Measurements from ENCODE around the gene CDH4.

Gene CDH4

DNA sequence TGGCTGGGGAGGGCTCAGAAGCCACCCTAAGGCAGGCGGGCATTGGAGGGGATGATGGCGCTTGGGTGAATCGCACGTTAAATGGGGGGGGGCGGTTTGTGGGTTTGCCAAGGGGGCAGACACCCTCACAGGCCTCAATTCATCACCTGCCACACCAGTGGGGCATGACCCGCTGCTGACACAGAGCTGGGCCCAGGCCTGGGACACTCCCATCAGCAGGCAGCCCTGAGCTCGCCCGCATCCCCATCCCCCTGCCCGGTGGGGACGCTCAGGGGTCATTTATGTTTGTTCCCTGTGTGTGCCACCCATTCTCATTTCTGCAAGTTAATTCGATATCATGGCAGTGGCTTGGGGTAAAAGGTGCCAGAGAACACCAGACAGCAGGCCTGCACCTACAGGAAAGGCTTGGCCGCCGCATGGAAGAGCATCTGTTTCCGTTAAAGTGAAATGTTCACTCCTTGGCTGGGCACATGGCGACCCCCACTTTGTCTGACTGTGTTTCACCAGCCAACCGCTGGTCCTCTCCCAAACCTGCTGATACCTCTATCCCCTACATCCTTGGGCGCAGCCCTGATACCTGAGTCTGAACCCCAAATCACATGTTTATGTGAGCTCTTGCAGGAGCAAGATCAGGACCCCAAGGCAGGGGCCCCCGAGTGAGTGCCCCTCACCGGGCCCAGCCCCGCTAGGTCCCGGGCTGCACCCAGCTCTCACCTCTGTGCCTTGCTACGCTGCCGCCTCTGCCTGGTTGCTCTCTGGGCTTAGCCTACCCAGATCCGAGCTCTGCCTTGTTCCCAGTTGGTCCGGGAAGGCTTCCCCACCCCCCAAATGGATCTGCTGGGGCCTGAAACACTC is 564.8 kb downstream of the CDH4 start:
- DNase-seq, result no peak

DNA sequence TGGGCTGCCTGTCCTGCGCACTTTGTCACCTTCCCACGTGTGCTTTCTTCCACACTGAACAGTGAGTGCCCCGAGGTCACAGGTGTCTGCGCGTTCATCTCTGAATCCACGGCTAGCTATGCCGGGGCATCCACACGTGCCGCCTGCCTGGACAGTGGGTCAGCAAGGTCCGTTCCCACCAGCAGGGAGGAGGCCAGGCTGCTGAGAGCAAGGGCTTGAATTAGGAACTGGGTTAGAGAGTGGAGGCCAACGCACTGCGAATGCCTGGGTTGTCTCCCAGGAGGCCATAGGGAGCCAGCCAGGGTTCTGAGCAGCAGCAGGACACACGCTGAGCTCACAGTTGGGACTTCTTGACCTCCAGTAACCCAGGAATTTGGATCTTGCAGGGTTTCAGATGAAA is 565.5 kb downstream of the CDH4 start:
- no peak for DNase-seq

DNA sequence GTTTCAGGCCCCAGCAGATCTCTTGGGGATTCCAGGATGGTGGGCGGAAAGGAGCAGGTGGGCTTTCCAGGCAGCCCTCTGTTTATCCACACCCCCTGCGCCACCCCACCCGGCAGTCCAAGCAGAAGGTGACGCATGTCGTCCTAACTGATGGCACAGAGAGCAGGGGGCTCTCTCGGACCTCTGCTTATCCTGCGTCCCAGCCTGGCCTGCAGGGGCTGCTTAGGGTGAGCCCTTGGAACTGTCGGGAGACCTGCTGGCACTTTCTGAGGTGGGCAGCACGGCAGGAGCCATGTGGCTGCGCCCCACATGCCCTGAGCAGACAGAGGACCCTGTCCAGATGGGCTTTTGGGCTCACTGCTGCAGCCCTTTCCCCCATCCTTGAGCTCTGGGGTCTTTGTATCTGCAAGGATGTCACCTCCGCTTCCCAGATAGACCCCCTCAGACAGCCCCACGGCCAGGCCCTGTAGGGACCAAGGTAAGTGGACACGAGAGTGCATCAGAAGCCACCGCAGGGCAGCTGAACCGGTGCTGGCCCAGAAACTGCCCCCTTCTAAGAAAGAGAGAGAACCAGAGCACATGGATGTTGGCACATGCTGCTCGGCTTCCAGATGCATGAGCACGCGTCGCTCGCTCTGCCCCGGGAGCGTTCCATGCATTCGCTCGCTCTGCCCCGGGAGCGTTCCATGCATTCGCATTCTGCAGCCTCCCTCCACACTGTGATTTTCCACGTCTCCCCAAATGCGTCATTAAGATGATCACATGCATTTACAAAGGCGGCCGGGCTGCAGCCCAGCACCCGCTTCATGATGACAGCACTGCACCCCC is 566.9 kb downstream of the CDH4 start:
- DNase-seq, result no peak

DNA sequence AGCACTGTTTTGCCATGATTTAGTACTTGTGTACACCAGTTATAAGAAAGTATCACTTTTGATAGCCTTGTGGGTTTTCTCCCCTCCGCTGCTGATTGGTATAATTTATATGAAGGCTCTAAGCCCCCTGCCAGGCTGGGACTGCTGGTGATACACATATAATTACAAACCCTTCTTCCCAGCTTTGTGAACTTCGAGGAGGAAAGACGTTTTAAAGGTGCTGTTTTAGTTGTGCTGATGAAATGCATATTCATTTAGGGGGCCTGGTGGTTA is 567.4 kb downstream of the CDH4 start:
- DNase-seq, result no peak

DNA sequence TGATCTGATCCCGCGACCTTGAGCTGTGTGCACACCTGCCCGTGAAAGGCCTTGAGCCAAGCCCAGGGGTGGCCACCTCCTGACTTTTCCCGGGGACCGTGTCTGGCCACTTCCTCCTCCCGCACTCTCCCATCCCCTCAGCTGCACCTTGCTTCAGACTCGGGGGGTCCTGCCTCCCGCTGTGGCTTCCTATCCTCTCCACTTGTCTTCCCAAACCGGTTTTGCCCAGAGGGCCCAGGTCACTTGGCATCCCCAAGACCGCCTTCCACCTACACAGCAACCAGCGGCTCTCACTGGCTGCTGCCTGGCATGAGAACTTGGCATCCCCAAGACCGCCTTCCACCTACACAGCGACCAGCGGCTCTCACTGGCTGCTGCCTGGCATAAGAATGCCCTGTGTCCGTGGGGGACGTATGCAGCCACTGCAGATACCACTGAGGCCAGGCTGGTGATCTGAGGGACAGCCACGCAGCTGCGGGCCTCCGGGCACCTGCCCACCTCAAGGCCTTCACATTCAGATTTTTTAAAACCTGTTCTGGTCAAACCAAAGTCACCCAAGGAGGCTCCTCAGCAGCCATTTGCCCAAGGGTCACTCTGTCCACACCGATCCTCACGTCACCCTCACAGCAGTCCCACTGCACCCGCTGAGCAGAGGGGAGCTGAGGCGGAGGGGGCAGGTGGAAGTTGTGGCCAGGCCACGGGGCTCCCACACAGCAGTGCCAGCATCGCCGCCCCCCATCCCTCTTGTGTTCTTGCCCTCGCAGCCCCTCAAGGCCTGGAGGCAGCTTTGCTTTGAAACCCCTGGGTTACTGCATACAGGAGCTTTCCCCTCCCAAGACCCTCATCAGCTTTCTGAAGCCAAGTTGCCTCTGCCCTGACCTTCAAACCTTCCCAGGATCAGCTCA is 568.1 kb downstream of the CDH4 start:
- no peak for DNase-seq

DNA sequence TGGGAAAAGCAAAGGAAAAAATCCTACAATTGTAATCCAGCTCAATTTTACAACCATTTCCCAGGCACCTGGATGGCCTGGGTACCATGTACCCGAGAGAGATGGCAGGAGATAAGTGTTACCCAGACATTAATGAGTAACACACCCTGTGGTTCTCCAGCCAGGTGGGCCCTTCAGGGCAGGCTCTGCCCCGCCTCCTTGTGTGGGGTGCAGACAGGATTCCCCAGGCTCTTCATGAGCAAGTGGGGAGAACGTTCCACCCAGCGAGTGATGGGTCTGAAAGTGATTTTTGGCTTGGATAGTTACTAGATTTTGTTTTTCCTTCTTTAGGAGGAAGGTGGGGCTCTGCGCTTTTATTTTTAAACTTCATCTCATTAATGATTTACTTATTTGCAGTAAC is 569.7 kb downstream of the CDH4 start:
- no peak for DNase-seq

DNA sequence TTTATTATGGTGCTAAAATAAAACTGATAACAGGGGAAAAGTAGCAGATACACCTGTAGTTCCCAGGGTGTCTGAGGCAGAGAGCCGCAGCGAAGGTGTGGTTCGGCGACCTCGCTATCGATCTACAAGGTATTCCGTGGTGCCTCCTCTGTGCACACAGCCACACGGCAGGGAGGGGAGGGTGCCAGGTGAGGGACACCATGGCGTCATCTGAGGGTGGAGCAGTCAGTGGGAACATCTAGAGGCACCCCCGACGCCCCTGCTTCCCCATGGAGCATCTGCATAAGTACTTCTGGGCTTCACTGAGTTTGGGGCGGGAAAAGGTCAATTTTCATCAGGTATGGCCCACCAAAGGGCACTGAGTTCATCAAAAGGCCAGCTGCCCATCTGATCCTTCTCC is 570.3 kb downstream of the CDH4 start:
- no peak for DNase-seq

DNA sequence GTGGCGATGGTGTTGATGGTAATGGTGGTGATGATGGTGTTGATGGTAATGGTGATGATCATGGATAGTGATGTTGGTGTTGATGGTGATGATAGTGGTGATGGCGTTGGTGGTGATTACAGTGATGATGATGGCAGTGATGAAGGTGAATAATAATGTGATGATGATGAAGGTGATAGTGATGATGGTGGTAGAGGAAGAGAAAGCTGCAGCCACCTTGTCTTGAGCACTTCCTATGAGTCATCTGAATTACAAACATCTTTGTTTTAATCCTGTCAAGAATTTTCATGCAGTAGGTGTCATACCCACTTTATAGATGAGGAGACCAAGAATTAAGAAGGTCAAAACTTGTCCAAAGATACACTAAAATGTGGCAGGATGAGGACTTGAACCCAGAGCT is 571.2 kb downstream of the CDH4 start:
- no peak for DNase-seq

DNA sequence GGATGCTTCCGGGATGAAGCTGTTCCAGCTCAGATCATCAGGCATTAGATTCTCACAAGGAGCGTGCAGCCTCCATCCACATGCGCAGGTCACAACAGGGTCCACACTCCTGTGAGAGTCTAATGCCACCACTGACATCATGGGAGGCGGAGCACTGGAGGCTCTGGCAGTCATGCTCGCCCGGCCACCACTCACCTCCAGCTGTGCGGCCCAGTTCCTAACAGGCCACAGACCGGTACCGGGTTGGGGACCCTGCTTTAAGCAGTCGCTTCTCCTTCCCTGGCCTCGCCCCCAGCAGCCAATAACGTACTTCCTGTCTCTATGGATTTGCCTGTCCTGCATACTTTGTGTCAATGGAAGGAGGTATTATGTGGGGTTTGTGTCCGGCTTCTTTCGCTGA is 576.8 kb downstream of the CDH4 start:
- DNase-seq, result no peak

DNA sequence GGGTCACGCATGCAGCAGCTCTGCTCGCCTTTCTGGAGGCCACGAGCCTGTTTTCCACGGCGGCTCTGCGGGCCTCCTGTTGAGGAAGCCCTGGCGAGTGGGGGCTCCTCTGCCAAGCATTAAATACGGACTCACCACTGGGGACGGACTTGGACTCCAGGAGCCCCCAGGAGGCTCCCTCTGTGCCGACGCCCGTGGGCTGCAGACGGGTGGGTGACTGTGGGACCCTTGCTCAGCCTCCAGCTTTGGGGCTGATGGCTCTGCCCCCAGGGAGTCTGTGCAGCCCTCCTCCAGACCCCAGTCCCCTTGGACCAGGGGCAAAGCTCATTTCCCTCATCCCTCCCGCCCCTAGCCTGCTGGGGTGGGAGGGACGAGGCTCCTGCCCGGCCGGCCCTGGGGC is 577.5 kb downstream of the CDH4 start:
- no peak for DNase-seq

DNA sequence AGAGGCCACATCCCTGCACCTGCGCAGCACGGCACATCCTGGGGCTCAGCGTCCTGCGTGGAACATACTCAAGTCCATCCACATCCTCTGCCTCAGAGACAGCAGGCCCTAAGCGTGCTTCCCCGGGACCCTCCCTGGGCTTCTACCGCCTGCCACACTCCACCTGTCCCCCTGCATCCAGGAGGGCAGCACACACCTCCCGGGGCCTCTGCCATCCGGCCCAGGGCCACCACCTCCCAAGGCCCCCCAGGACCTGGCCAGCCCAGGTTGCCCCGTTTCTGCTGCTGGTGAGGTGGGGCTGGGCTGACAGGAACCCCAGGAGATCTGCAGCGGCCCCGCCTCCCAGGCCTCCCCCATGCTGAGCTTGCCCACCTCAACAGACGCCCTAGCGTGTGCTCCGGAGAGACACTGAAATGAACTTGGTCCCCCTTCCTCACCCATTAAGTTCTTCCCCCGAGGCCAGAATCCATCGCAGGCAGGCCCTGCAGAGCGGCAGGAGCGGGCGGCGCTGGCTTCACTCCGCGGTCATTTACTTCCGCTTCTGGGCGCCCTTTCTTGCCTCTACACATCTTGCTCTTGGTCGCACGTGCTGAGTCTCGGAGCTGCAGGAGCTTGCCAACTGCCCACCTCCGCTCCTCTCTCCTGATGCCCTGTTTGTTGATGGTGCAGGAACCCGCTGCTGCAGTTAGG is 578.3 kb downstream of the CDH4 start:
- DNase-seq, result peak; percentile 39

DNA sequence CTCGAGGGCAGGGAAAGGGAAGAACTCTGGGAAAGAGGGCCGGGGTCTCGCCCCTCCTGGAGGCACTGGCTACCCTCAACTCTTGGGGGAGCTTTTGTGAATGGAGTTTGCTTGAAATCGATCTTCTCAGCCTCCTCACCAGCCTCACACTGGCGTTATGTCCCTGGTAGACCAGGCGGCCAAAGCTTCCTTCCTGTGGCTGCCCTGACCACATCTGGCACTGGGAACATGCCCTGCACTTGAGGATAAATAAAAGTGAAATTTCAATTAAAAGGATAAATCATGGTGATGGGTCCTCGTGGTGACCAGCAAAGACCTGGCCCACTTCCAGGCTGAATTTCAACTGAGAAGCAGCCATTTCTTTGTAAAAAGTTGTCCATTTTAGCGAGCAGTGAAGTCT is 578.9 kb downstream of the CDH4 start:
- no peak for DNase-seq

DNA sequence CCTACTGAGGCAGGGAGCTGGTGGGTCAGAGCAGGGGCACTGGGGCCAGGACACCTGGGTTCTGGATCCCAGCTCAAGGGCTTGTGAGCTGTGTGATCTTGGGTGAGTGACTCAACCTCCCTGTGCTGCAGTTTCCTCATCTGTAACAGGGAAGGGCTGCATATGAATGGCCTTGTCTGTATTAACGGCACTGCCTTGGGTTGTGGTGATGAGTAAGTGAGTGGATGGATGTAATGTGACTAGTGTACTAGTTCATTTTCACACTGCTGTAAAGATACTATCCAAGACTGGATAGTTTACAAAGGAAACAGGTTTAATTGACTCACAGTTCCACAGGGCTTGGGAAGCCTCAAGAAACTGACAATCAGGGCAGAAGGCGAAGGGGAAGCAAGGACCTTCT is 580.1 kb downstream of the CDH4 start:
- DNase-seq, result no peak

DNA sequence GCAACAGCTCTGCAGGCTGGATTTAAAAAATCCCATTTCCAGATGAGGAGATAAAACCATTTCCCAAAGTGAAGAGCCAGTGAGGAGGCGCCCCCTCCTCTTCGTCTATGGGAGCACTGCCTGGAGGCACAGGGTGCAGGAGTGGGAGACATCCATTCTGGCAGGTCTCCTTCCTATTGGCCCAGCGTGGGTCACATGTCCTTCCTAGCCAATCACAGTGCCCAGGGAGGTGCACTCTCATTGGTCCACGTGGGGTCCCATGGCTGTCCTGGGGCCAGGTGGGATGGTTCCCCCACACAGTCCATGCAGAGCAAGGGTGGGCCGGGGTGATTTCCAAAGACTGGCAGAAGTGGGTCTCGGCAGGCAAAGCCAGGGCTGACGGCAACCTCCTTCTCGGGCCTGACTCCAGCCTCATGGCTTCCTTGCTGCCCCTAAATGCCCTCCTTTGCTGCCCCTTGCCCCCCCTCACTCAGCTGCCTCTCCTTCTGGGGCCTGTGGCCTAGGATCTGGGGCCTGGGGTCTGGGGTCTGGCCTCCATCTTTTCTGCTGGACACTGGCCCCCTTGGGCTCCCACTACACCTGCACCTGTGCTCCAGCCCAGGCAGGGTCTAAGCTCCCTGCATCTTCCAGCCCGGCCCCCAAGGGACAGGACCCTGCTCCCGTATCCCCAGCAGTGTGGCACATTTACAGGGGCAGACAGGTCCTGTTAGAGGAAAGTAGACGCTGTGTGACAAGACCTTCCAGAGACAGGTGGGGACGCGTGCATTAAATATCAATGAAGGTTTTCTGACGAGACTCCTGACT is 581.9 kb downstream of the CDH4 start:
- DNase-seq, result no peak

DNA sequence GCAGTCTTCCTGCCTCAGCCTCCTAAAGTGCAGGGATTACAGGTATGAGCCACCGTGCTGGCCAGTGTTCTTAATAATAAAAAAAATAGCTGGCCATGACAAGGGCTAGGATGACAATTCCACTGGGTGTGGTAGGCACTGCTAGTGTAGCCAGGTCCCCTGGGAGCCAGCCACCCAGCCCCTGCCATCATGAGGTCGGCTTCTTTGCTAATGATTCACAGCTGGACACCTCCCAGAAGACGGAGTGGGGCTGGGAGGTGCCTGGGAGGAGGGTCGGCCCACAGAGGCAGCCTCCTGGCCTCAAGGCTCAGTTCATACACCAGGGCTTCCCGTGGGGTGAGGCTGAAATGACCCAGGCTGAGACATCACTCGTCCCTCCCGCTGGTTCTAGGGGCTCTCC is 583.2 kb downstream of the CDH4 start:
- DNase-seq, result no peak

DNA sequence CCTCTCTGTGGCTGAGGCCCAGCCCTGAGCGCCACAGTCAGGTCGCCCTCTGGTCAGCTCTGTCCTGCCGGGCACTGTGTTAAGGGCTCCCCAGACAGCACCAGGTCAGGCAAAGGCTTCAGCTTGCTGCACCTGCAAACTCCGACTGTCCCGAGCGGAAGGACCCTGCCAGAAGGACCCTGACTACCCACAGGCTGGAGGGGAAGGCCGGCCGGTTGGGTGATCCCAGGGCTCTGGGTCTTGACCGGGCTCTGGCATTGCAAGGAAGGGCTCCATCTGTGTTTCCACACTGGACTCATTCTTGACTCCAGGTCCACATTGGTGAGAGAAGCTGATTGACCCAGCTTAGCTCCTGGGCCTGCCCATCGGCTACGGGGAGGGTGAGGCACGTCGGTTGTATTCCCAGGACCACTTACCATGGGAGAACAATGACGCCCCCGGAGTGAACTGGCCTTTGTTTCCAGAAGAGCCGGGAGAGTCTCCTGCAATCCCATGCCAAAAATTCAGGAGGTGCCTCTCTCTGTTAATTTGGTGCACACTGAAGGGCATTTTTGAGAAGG is 583.8 kb downstream of the CDH4 start:
- DNase-seq, result no peak

DNA sequence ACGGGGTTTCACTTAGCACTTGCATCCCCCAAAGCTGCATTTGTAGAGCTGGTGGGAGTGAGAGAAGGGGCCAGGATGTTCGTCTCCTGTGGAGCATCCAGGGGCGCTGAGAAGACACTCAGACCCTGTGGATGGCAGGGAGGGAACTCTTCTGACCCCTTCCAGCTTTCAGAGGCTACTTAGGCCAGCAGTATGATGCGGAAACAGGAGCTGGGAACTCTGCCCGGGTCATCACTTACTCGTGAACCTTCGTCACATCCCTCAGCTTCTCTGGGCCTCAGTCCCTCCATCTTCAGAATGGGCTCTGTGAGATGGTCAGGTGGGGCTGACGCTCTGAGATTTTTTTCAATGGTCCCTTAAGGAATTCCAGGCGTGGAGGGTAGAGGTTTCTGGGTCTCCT is 585.1 kb downstream of the CDH4 start:
- no peak for DNase-seq

DNA sequence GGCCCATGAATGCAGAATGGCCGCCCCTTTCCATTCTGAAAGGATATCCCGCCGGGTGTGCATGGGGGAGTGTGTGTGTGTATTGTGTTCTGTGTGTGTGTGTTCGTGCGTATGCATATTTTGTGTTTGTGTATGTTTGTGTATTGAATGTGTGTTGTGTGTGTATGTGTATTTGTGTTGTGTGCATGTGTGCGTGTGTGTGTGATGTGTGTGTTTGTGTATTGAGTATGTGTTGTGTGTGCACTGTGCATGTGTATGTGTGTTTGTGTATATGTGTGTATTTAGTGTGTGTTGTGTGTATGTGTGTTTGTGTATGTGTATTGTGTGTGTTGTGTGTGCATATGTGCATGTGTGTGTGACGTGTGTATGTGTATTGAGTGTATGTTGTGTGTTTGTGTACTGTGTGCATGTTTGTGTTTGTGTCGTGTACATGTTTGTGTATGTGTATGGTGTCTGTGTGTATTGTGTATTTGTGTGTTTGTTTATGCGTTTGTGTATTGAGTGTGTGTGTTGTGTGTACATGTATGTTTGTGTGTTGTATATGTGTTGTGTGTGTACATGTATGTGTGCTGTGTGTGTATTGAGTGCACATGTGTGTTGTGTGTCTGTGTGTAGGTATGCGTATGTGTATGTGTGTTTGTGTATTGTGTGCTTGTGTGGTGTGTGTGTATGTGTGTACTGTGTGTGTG is 587.3 kb downstream of the CDH4 start:
- DNase-seq, result no peak

DNA sequence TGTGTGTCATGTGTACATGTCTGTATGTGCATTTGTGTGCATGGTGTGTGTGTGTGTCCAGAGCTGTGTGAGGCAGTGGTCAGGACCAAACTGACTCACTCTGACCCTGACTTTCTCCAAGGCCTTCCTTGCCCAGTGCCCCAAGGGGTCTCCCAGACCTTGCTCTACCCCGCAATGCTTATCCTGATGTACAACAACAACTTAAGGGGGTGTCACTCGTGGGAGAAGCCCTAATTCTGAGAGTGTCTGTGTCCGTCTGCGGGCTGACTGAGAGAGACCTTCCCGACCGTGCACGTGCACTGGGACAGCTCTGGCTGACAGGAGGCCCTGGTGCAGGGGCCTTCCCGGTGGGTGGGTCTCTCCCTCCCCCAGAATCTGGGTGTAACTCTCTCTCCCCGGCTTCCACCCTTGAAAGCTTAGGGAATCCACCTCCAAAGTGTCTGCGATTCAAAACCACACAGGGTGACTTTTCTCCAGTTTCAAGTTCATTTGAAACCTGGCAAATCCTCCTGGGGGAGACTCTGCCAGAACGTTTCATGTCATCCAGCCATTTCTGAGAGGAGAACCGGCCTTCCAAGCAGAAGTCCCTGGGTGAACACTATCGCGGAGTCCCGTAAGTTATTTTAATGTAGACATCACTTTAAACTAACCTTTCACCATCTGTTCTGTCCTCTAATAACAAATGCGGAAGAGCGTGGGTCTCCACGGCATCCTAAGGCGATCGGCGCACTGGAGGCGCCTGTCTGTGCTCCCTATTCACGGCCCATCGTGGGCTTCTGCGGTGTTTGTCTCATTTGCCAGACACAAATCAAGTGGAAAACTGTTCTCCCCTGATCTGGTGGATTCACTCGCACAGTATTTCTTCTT is 588.1 kb downstream of the CDH4 start:
- DNase-seq, result no peak

All from RPMI8226 (cell line).